ENCODE measurements around the gene BBOX1. TPM values are rescaled to one million over a fixed set of nuclear protein-coding genes. Genes with fewer than 3 reads are reported as not detected.
"Not testable (repeated sequence)": the region's sequence is repeated elsewhere in the genome, so short reads cannot be mapped to it uniquely, and the experiment has no call there.

Gene BBOX1
- polyA plus RNA-seq, 2 of the 4 experiments (the other 2 are of a cell fraction), result not detected

- TF ChIP-seq ESRRA (IDR thresholded peaks at IDR 0.05; ENCODE audit: borderline replicate concordance, low read length), result no peak
- TF ChIP-seq SREBF2 (IDR thresholded peaks at IDR 0.05), result no peak
- no peak for TF ChIP-seq MAFK (IDR thresholded peaks at IDR 0.05; ENCODE audit: partially characterized antibody)
These were observed 133.4 kb downstream of the BBOX1 start (continued) for GRCh38 chr11:27174021-27174420.

GRCh38 chr11:27174672-27175210 is 134.1 kb downstream of the BBOX1 start:
- FAIRE-seq, result no peak
- H3K4me3 ChIP-seq, result no peak overlapping the region
- ChIA-PET CTCF (interaction anchor here (3.0 kb wide), 1 partner anchor 9 kb away, joined by 17 read pairs; no protein-coding TSS in a partner anchor), POLR2A (no interaction called here)
- 64% methylated on average over 9 of the region's 9 CpGs for WGBS (ENCODE audit: missing lambda C conversion rate)
- H3K4me2 ChIP-seq, result no peak overlapping the region
- H3K9me3 ChIP-seq, result no peaks in the 10 kb centered on the region
- TF ChIP-seq MAZ (IDR thresholded peaks at IDR 0.05; ENCODE audit: borderline replicate concordance, low read depth, low read length), result no peak
- TF ChIP-seq CHD2 (IDR thresholded peaks at IDR 0.05; ENCODE audit: low read length, partially characterized antibody), result no peak
- TF ChIP-seq, protein P1, sequence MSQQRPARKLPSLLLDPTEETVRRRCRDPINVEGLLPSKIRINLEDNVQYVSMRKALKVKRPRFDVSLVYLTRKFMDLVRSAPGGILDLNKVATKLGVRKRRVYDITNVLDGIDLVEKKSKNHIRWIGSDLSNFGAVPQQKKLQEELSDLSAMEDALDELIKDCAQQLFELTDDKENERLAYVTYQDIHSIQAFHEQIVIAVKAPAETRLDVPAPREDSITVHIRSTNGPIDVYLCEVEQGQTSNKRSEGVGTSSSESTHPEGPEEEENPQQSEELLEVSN (IDR thresholded peaks at IDR 0.05; ENCODE audit: borderline replicate concordance, low read depth), result no peak
- TF ChIP-seq RFX5 (IDR thresholded peaks at IDR 0.05), result no peak
- TF ChIP-seq HDAC2 (IDR thresholded peaks at IDR 0.05), result no peak
- TF ChIP-seq ZNF302 (CRISPR knock-in tag; IDR thresholded peaks at IDR 0.05), result no peak
- TF ChIP-seq CHD4 (IDR thresholded peaks at IDR 0.05; ENCODE audit: borderline replicate concordance), result no peak
- no peak for TF ChIP-seq RCOR1 (IDR thresholded peaks at IDR 0.05; ENCODE audit: low read depth, low read length)
- no peak for TF ChIP-seq HEYL (CRISPR knock-in tag; IDR thresholded peaks at IDR 0.05)
- no peak for TF ChIP-seq POLR2A (IDR thresholded peaks at IDR 0.05; ENCODE audit: low read length)
- no peak for TF ChIP-seq USF2 (IDR thresholded peaks at IDR 0.05)
- no peak overlapping the region for H3K27ac ChIP-seq
- H3K4me1 ChIP-seq, result 0 out of 3 replicates have a peak, but pooled peaks cover 4% of the 10 kb centered on the region
- ATAC-seq, result no peak
- peak in 1 of 2 experiments; percentile 9 for DNase-seq (ENCODE audit: low read depth in 1 of 2, low spot score in 1 of 2)

DNA sequence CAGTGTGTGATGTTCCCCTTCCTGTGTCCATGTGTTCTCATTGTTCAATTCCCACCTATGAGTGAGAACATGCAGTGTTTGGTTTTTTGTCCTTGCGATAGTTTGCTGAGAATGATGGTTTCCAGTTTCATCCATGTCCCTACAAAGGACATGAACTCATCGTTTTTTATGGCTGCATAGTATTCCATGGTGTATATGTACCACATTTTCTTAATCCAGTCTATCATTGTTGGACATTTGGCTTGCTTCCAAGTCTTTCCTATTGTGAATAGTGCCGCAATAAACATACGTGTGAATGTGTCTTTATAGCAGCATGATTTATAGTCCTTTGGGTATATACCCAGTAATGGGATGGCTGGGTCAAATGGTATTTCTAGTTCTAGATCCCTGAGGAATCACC is 134.9 kb downstream of the BBOX1 start:
- H3K4me3 ChIP-seq, H3K27ac ChIP-seq: not testable (repeated sequence)

More for the DNA sequence above, 134.9 kb downstream of the BBOX1 start:
- H3K4me1 ChIP-seq; DNase-seq (ENCODE audit: low read depth in 1 of 2, low spot score in 1 of 2); H3K4me2 ChIP-seq; CTCF ChIA-PET; POLR2A ChIA-PET; FAIRE-seq; ATAC-seq; H3K9me3 ChIP-seq: not testable (repeated sequence)
- WGBS (ENCODE audit: missing lambda C conversion rate), result 59% methylated on average over 3 of the region's 4 CpGs

Other genes with a start within 250 kb of the BBOX1 start
- gene FIBIN, start 46.7 kb upstream of the BBOX1 start, polyA plus RNA-seq (2011; rRNA removed), result 0.16 and 0.22 TPM in 2 replicates
- gene FIBIN, start 46.7 kb upstream of the BBOX1 start, polyA plus RNA-seq (2017; fragmentation: RNase III; extraction: RNeasy Plus Mini Kit Qiagen cat#74134 plus additional on column Dnase treatment), result not detected in 3 replicates